ENCODE results near the gene ATG10.
"Not testable (repeated sequence)": the region's sequence is repeated elsewhere in the genome, so short reads cannot be mapped to it uniquely, and the experiment has no call there.

ATG10 gene

DNA sequence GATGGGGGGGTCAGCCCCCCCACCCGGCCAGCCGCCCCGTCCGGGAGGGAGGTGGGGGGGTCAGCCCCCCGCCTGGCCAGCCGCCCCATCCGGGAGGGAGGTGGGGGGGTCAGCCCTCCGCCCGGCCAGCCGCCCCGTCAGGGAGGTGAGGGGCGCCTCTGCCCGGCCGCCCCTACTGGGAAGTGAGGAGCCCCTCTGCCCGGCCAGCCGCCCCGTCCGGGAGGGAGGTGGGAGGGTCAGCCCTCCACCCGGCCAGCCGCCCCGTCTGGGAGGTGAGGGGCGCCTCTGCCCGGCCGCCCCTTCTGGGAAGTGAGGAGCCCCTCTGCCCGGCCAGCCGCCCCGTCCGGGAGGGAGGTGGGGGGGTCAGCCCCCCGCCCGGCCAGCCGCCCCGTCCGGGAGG, 168.0 kb downstream of the ATG10 start:
- DNase-seq, result not testable (repeated sequence)

DNA sequence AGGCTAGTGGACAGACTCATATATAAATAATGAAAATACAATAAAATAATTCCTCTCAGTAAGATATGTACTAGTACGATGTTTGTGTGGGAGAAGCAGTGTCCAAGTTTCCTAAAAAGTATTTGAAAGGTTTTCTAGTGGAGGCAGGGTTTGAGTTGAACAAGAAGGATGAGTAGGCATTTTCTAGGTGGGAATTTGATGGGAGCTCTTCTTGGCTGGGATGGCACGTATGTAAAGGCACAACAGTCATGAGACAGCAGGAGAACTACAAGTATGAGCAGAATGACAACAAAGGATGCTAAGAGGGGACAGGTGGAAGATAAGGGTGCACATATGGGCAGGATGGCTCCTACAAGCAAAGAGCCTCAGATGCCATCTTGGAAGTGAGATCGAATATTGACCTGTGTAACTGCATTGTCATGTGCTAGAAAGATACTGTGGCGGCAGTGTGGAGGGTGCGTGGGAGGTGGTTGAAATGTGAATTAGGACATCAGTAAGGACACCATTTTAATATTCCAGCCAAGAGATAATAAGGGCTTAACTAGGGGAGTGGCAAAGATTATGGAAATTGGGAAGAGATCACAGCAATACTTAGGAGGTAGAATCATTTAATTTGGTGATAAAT, 170.5 kb downstream of the ATG10 start:
- no peak for DNase-seq

GRCh38 chr5:82142928-82143577, 171.2 kb downstream of the ATG10 start:
- no peak for DNase-seq

DNA sequence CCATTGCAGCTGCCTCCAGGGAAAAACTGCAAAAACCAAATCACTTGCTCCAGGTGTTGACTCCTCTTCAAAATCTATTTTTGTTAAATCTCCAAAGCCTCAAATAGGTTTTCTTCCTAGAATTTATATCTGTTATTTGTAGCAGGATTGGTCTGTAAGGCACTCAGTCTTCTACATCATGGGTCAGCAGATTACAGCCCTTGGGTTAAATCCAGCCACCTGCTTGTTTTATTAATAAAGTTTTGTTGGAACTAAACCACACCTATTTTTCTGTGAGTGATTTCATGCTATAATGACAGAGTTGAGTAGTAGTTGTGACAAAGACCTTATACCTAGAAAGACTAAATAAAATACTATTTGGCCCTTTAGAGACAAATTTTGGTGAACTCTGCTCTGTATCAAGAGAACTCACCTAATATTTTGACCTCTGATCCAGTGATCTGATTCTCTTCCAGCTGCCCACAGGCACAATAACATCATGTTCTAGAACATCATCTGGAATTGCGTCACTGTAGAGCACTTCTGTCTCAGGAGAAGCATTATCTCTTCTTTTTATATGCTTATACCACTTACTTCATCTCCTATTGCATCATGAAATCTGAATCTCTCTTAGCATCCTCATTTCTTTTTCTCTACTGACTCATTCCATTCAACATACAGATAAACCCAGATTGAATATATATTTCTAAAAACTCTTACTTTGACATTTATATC, 176.2 kb downstream of the ATG10 start:
- DNase-seq, result peak; percentile 72

GRCh38 chr5:82149434-82149833, 177.6 kb downstream of the ATG10 start:
- DNase-seq, result no peak

- DNase-seq, result no peak
These were observed 178.7 kb downstream of the ATG10 start for GRCh38 chr5:82150559-82150958.

GRCh38 chr5:82151204-82151603, 179.4 kb downstream of the ATG10 start:
- DNase-seq, result no peak

- no peak for DNase-seq
These were observed 179.8 kb downstream of the ATG10 start for GRCh38 chr5:82151662-82152061.

DNA sequence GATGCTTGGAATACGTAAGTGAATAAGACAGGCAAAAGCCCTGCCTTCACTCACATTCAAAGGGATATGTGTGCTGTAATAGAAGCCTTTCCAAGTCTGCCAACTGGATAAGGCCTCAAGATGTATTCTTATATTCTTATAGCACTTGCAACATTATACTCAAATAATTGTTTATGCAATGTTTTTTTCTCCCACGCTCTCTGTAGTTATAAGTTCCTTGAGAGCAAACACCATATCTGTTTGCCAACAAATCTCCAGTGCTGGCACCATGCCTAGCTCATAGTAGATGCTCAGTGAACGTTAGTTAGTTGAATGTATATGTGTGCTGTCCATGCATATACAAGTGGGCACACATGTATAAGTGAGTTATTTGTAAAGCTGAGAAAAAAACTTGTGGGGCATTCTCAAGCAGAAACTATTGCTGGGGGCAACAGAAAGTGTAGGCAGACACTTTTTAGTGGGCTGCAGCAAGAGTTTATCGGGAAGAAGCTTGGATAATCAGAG, 181.2 kb downstream of the ATG10 start:
- no peak for DNase-seq

GRCh38 chr5:82154776-82155175, 183.0 kb downstream of the ATG10 start:
- DNase-seq, result no peak

DNA sequence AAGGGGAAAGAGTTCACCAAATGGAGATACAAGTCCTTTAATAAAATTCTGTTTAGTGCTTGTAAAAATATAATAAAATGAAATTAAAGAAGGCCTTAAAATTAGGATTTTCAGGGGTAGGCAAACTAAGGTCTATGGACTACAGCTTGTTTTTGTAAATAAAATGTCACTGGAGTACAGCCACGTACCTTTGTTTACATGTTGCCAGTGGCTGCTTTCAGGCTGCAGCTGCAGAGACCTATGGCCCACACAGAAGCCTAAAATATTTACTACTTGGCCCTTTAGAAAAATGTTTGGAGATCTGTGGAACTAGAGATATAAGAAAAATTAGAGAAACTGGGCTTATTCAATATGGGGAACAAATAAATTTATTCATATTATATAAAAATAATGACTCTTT, 183.5 kb downstream of the ATG10 start:
- no peak for DNase-seq

- no peak for DNase-seq
These were observed 185.1 kb downstream of the ATG10 start for GRCh38 chr5:82156874-82157273.

DNA sequence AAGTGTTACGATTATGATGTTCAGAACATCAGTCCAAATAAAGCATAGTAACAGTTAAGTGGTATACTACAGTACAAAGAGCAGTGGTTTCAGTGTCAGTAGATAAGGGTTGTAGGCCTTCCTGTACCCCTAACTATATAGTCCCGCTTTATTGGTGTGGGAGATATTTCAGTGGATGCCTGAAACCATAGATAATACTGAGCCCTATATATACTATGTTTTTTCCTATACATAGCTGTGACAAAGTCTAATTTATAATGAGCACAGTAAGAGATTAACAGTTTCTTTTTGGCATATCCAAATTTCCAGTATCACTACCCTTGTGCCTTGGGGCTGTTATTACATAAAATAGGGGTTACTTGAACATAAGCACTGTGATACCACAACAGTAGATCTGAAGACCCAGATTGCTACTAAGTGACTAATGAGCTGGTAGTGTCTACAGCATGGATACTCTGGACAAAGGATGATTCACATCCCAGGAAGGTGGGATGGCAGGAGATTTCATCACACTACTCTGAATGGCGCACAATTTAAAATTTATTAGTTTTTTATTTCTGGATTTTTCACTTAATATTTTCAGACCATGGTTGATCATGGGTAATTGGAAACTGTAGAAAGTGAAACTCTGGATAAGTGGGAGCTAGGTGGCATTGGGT, 187.1 kb downstream of the ATG10 start:
- peak; percentile 83 for DNase-seq

- DNase-seq, result no peak
These were observed 189.1 kb downstream of the ATG10 start for GRCh38 chr5:82160948-82161347.

- no peak for DNase-seq
These were observed 190.8 kb downstream of the ATG10 start for GRCh38 chr5:82162573-82162972.

DNA sequence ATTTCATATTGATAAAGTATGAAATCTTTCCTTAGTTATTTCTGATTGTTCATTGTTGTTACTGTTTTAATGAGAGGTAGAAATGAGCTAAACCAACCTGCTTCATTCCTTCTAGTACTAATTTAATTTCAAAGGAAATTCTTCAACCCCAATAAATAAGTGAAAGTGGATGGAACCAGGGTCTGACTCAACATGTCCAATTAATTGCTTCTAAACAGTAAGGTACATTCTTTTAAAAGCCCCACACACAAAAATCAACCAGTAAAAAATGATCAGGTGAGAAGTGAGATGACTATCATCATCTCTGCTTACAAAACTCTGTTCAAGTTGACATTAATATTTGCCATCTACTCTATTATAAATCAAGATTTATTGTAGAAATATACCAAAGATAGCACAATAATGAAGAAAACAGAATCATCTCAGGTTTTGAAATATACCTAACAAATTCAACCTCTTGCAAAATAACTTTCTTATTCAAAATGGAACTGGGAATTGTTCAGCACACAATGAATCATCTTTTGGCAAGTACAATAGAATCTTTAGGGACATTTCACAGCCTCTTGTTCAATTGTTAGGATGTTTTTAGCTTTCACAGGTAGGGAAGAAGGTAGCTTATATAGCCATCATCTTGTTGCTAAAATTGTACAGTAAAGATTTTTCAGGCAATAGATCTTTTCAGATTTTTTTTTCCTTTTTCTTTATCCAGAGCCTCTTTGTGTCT, 191.8 kb downstream of the ATG10 start:
- no peak for DNase-seq

- peak; percentile 79 for DNase-seq
These were observed 192.6 kb downstream of the ATG10 start for GRCh38 chr5:82164176-82164976.

DNA sequence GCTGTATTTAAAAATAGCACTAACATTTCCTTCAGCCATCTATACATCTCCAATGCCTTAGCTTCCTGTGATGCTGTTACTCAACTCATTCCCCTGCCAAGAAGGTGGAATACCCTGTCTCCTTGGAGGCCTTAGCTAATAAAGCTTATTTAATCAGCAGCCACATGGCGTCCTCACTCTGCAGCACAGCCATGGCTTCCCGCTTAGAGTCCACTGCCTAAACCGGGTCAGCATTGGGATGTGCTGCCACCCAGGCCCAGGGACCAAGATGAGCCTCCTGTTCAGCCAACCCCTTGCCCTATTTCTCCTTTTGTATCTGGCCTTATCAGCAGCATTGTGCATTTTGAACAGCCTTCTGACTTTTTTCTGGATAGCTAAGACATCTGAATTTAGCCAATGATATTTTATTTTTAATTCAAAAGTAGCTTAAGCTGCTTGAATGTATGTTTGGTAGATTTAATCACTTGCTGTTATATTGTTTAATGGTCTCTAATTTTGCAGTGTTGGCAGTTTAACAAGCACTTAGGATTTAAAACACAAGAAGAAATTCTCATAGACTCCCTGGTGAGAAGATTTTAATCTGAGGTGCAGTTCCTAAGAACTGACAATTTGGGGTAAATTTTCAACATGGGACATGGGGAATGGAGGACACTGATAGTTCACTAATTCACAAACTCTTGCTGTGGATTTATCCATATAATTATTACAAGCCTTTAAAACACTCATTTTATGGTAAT, 193.3 kb downstream of the ATG10 start:
- DNase-seq, result peak; percentile 74

GRCh38 chr5:82165740-82166530, 194.1 kb downstream of the ATG10 start:
- peak; percentile 76 for DNase-seq

- DNase-seq, result no peak
These were observed 195.6 kb downstream of the ATG10 start for GRCh38 chr5:82167372-82167935.
